Measurements from ENCODE around the gene SPOCK2. TPM values are rescaled to one million over a fixed set of nuclear protein-coding genes. Genes with fewer than 3 reads are reported as not detected.
A peak's percentile ranks its signal among the peaks of the same experiment; 100 is the strongest.

SPOCK2 gene
- total and polyA plus RNA-seq, 2 donors (not counting 1 experiment from before 2014, with no cell fraction given): 39.1 to 139 TPM

DNA sequence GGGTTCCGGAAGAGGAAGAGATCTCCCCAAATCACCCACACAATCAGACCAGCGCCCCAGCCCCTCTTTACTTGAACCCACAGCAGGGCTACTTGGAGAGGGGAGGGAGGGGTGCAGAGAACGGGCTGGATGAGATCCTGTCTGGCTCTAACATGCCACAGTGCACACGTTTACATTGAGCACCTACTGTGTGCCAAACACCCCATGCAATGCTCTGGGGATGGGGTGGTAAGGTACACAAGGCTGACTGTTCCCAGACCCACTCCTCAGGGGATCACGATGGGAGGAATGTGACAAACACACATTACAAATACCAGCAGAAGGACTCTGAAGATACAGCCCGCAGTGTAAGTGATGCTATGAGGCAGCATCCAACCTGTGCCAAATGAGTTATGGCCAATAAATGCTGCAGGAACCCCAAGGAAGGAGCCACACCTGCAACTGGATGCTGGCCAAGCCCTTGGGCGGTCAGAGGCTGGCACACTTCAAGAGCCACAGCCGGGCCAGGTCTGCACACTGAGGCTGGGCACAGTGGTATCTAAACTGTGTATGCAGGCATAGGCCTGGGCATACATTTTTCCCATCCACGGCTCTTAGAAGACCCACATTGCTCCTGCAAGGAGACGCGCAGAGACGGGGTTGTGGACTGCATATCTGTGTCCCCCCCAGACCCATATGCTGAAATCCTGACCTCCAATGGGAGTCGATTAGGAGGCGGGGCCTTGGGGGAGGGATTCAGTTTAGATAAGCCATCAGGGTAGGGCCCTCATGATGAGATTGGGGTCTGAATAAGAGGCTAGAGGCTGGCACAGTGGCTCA lies 6.4 kb downstream of the SPOCK2 start:
- Histone ChIP-seq H3K4me1 (ENCODE audit: control insufficient read depth in 2 of 2, insufficient read depth in 2 of 2, low read length in 2 of 2) (peaks cover 39 to 65% of the 10 kb centered on the region in 2 donors), H2AFZ (ENCODE audit: insufficient read depth, low read depth, low read length, poor library complexity, severe bottlenecking) (no peak overlapping the region), H3K4me3 (ENCODE audit: control extremely low read depth in 1 of 5, extremely low read depth in 1 of 5, insufficient read depth in 1 of 5, low read depth in 2 of 5, low read length in 4 of 5) (no peak overlapping the region), H3K79me2 (ENCODE audit: control insufficient read depth, insufficient read depth, low read length) (peaks cover 73% of the 10 kb centered on the region), H3K27me3 (replicated peaks in 1 of 4; ENCODE audit: control extremely low read depth in 1 of 4, control insufficient read depth in 3 of 4, insufficient read depth in 4 of 4, low read length in 3 of 4) (no peaks in the 10 kb centered on the region), H4K20me1 (ENCODE audit: control insufficient read depth, insufficient read depth, low read length, poor library complexity, severe bottlenecking) (peaks cover 6% of the 10 kb centered on the region), H3K9me3 (ENCODE audit: control extremely low read depth in 1 of 3, control insufficient read depth in 2 of 3, insufficient read depth in 1 of 3, low read length in 2 of 3) (no peaks in the 10 kb centered on the region), H3K4me2 (replicated peaks; ENCODE audit: low read depth, low read length, poor library complexity, severe bottlenecking) (no peak overlapping the region), H3K9ac (ENCODE audit: low read length) (no peak overlapping the region), H3K27ac (ENCODE audit: low read length in 2 of 2) (no peak overlapping the region), H3K36me3 (replicated peaks in 1 of 2; ENCODE audit: control extremely low read depth in 1 of 2, control insufficient read depth in 1 of 2, extremely low read depth in 1 of 2, insufficient read depth in 2 of 2, low read length in 1 of 2) (peaks cover 0 to 30% of the 10 kb centered on the region in 2 experiments)
- Mint-ChIP-seq H3K27ac (peak overlapping the region; percentile 7), H3K4me1 (peaks cover 84% of the 10 kb centered on the region), H3K27me3 (no peaks in the 10 kb centered on the region), H3K9me3 (ENCODE audit: insufficient read depth) (no peaks in the 10 kb centered on the region), H3K4me3 (no peak overlapping the region)
- intact Hi-C loops (cut with micrococcal nuclease): no loop called here
- 94% methylated on average over 4 of the region's 14 CpGs for WGBS (ENCODE audit: insufficient coverage)
- DNase-seq (no peak), ATAC-seq (ENCODE audit: low read depth) (no peak)
- no peak for TF ChIP-seq CTCF (IDR thresholded peaks at IDR 0.05)
- TF ChIP-seq EZH2 (IDR thresholded peaks at IDR 0.05; ENCODE audit: borderline replicate concordance, insufficient read depth, low read depth, low read length, poor library complexity, severe bottlenecking): no peak
- POLR2A ChIA-PET: no interaction called here
- CTCF ChIA-PET: no interaction called here

GRCh38 chr10:72081210-72081609 lies 7.1 kb downstream of the SPOCK2 start:
- peak overlapping the region; percentile 10 for H3K27ac Mint-ChIP-seq
- H3K36me3 ChIP-seq (replicated peaks in 1 of 2; ENCODE audit: control extremely low read depth in 1 of 2, control insufficient read depth in 1 of 2, extremely low read depth in 1 of 2, insufficient read depth in 2 of 2, low read length in 1 of 2): peaks cover 0 to 30% of the 10 kb centered on the region in 2 experiments
- POLR2A ChIA-PET: no interaction called here

More at GRCh38 chr10:72081210-72081609, 7.1 kb downstream of the SPOCK2 start:
- no peaks in the 10 kb centered on the region for H3K27me3 ChIP-seq (replicated peaks in 1 of 4; ENCODE audit: control extremely low read depth in 1 of 4, control insufficient read depth in 3 of 4, insufficient read depth in 4 of 4, low read length in 3 of 4)
- no peak for TF ChIP-seq CTCF (IDR thresholded peaks at IDR 0.05)
- TF ChIP-seq EZH2 (IDR thresholded peaks at IDR 0.05; ENCODE audit: borderline replicate concordance, insufficient read depth, low read depth, low read length, poor library complexity, severe bottlenecking): no peak
- peaks cover 33 to 64% of the 10 kb centered on the region in 2 donors for H3K4me1 ChIP-seq (ENCODE audit: control insufficient read depth in 2 of 2, insufficient read depth in 2 of 2, low read length in 2 of 2)
- no peak overlapping the region for H2AFZ ChIP-seq (ENCODE audit: insufficient read depth, low read depth, low read length, poor library complexity, severe bottlenecking)
- peaks cover 66% of the 10 kb centered on the region for H3K79me2 ChIP-seq (ENCODE audit: control insufficient read depth, insufficient read depth, low read length)
- H3K27me3 Mint-ChIP-seq: no peaks in the 10 kb centered on the region
- ATAC-seq (ENCODE audit: low read depth): no peak
- H3K4me1 Mint-ChIP-seq: peaks cover 82% of the 10 kb centered on the region
- intact Hi-C loops (cut with micrococcal nuclease): no loop called here
- DNase-seq: no peak
- no peak overlapping the region for H3K9ac ChIP-seq (ENCODE audit: low read length)
- H3K4me2 ChIP-seq (replicated peaks; ENCODE audit: low read depth, low read length, poor library complexity, severe bottlenecking): peak overlapping the region; percentile 2
- H4K20me1 ChIP-seq (ENCODE audit: control insufficient read depth, insufficient read depth, low read length, poor library complexity, severe bottlenecking): peaks cover 14% of the 10 kb centered on the region
- WGBS (ENCODE audit: insufficient coverage): 97% methylated on average over 5 of the region's 9 CpGs
- H3K4me3 Mint-ChIP-seq: no peak overlapping the region
- no peaks in the 10 kb centered on the region for H3K9me3 ChIP-seq (ENCODE audit: control extremely low read depth in 1 of 3, control insufficient read depth in 2 of 3, insufficient read depth in 1 of 3, low read length in 2 of 3)
- CTCF ChIA-PET: no interaction called here
- H3K27ac ChIP-seq (ENCODE audit: low read length in 2 of 2): peak overlapping the region in 1 of 2 donors; percentile 69
- H3K4me3 ChIP-seq (ENCODE audit: control extremely low read depth in 1 of 5, extremely low read depth in 1 of 5, insufficient read depth in 1 of 5, low read depth in 2 of 5, low read length in 4 of 5): no peak overlapping the region
- no peaks in the 10 kb centered on the region for H3K9me3 Mint-ChIP-seq (ENCODE audit: insufficient read depth)

Data from B cell (primary cell).